K562 (cell line): Measurements from ENCODE around the gene MAP1A. TPM values are rescaled to one million over a fixed set of nuclear protein-coding genes. Genes with fewer than 3 reads are reported as not detected.

Source experiments
- ARID2 ChIP-seq: fragments of 450-650 bp; IDR thresholded peaks from 2 replicates; pipeline ENCODE4 v1.6.1; 2017; ENCODE audit warnings: antibody characterized with exemption, mild to moderate bottlenecking
- ATF1 ChIP-seq, 2 experiments: fragments of 450-650 bp in 1 of 2; IDR thresholded peaks; 2 replicates each; pipeline ENCODE4 v1.6.1; 2016; ENCODE audit warnings: missing compliant biosample characterization in 1 of 2, missing genetic modification characterization in 1 of 2
- BRD9 ChIP-seq: fragments of 450-650 bp; IDR thresholded peaks from 2 replicates; pipeline ENCODE4 v1.6.1; 2018; ENCODE audit warnings: low read depth; ENCODE audit not compliant: partially characterized antibody
- C11orf30 ChIP-seq: fragments of 450-650 bp; IDR thresholded peaks from 2 replicates; pipeline ENCODE4 v1.6.1; 2016; ENCODE audit warnings: low read depth, mild to moderate bottlenecking
- DNMT1 ChIP-seq: fragments of 450-650 bp; IDR thresholded peaks from 2 replicates; pipeline ENCODE4 v1.6.1; 2016; ENCODE audit warnings: antibody characterized with exemption, mild to moderate bottlenecking
- DPF2 ChIP-seq: fragments of 450-650 bp; IDR thresholded peaks from 2 replicates; pipeline ENCODE4 v1.6.1; 2016
- E2F8 ChIP-seq: fragments of 450-650 bp; IDR thresholded peaks from 2 replicates; pipeline ENCODE4 v1.7.1; 2018; ENCODE audit warnings: mild to moderate bottlenecking, low read depth; ENCODE audit not compliant: partially characterized antibody
- EHMT2 ChIP-seq: fragments of 450-650 bp; IDR thresholded peaks from 2 replicates; pipeline ENCODE4 v1.6.1; 2018; ENCODE audit warnings: antibody characterized with exemption
- EP300 ChIP-seq: IDR thresholded peaks from 2 replicates; pipeline ENCODE4 v1.6.1; 2012; ENCODE audit warnings: low read length, improper control_type of control experiment
- HINFP ChIP-seq: fragments of 450-650 bp; conservative IDR thresholded peaks from 2 replicates; pipeline ENCODE4 v1.6.1; 2016; ENCODE audit warnings: missing genetic modification characterization, low read depth, mild to moderate bottlenecking, control low read depth, missing compliant biosample characterization
- JUND ChIP-seq, 2 experiments: IDR thresholded peaks; 2 replicates in 1 of 2; 3 replicates in 1 of 2; pipeline ENCODE4 v1.6.1; 2011; ENCODE audit warnings: borderline replicate concordance in 2 of 2, low read depth in 2 of 2, low read length in 2 of 2, improper control_type of control experiment in 1 of 2, missing biosample characterization in 1 of 2, missing genetic modification characterization in 1 of 2, missing genetic modification reagents in 1 of 2
- MAFK ChIP-seq: IDR thresholded peaks from 2 replicates; pipeline ENCODE4 v1.6.1; 2011; ENCODE audit warnings: low read length, improper control_type of control experiment
- NFYB ChIP-seq: IDR thresholded peaks from 2 replicates; pipeline ENCODE4 v1.6.1; 2011; ENCODE audit warnings: mild to moderate bottlenecking, moderate library complexity; ENCODE audit not compliant: insufficient read length; ENCODE audit errors: extremely low read depth
- NRF1 ChIP-seq, 2 experiments: fragments of 450-650 bp; IDR thresholded peaks in 1 of 2; conservative IDR thresholded peaks in 1 of 2; 2 replicates each; pipeline ENCODE4 v1.6.1; 2014; ENCODE audit warnings: mild to moderate bottlenecking in 2 of 2
- POLR2A ChIP-seq: fragments of 450-650 bp; conservative IDR thresholded peaks from 2 replicates; pipeline ENCODE4 v1.6.1; 2016
- POU5F1 ChIP-seq: fragments of 150-350 bp; IDR thresholded peaks from 2 replicates; pipeline ENCODE4 v1.6.1; 2014; ENCODE audit warnings: borderline replicate concordance, low read length, low read depth, mild to moderate bottlenecking; ENCODE audit not compliant: partially characterized antibody
- RAD51 ChIP-seq: fragments of 450-650 bp; IDR thresholded peaks from 2 replicates; pipeline ENCODE4 v1.7.1; 2016; ENCODE audit warnings: low read depth, mild to moderate bottlenecking, borderline replicate concordance
- SMC3 ChIP-seq: conservative IDR thresholded peaks from 2 replicates; pipeline ENCODE4 v1.6.1; 2011; ENCODE audit warnings: low read depth, low read length, improper control_type of control experiment; ENCODE audit not compliant: insufficient read depth
- TAF9B ChIP-seq: fragments of 450-650 bp; IDR thresholded peaks from 2 replicates; pipeline ENCODE4 v1.6.1; 2018; ENCODE audit warnings: mild to moderate bottlenecking; ENCODE audit not compliant: partially characterized antibody
- ZBTB7A ChIP-seq: IDR thresholded peaks from 2 replicates; pipeline ENCODE4 v1.6.1; 2011; ENCODE audit warnings: low read depth, mild to moderate bottlenecking, low read length, moderate library complexity, borderline replicate concordance; ENCODE audit not compliant: control insufficient read depth
- ZNF277 ChIP-seq: fragments of 250-450 bp; sonication (Bioruptor Pico); IDR thresholded peaks from 2 replicates; pipeline ENCODE4 v1.8.0; 2022; ENCODE audit warnings: inconsistent platforms, mild to moderate bottlenecking, moderate library complexity, borderline replicate concordance
- ZNF717 ChIP-seq: fragments of 250-450 bp; sonication (Bioruptor Pico); IDR thresholded peaks from 2 replicates; pipeline ENCODE4 v1.5.0; 2021
- ZNF778 ChIP-seq: fragments of 450-650 bp; formaldehyde crosslinking; IDR thresholded peaks from 2 replicates; pipeline ENCODE4 v1.4.0; 2020; ENCODE audit warnings: mild to moderate bottlenecking, moderate library complexity
- polyA plus RNA-seq, 8 experiments: library from polyadenylated mRNA; depleted of rRNA in 4 of 8; stranded (reverse) in 5 of 8; unstranded in 3 of 8; fragments of >200 nt; fragmentation: Nextera tagmentation in 2 of 8; fragmentation: Illumina TruSeq in 1 of 8; extraction: Ambion mirVana in 2 of 8; extraction: Trizol in 1 of 8; gene quantifications; 2 replicates each; pipeline versions ENCODE4 v1.2.1 to v1.2.3, GENCODE V29; 2011 to 2014; ENCODE audit warnings: inconsistent platforms in 1 of 8, missing spikeins in 1 of 8
- total RNA-seq, 7 experiments: library from RNA; depleted of rRNA in 6 of 7; stranded (reverse); fragments of >200 nt in 6 of 7; fragmentation: Illumina TruSeq in 2 of 7; extraction: Trizol in 2 of 7; gene quantifications; 2 replicates each; pipeline versions ENCODE4 v1.2.1 to v1.2.3, GENCODE V29; 2011 to 2021; ENCODE audit warnings: low replicate concordance in 1 of 7

Gene MAP1A
- total and polyA plus RNA-seq, 9 of the 15 experiments (the other 6 are each of a cell fraction or from before 2014, with no cell fraction given) = 2.0 to 20.3 (median 7.3) TPM

GRCh38 chr15:43514241-43515057 is 3.0 kb upstream of the MAP1A start (continued):
- TF ChIP-seq ZBTB7A (peak; percentile 40; the same call in 1 of the 2 replicates), ATF1 (CRISPR knock-in tag; IDR thresholded peaks at IDR 0.05) (no peak), ATF1 (tag; IDR thresholded peaks at IDR 0.05) (0 out of 2 replicates have a peak, but pooled peaks have one; percentile 19), E2F8 (peak; percentile 29), NFYB (no peak), NRF1 (conservative IDR thresholded peaks at IDR 0.05 in 1 of 2, IDR thresholded peaks at IDR 0.05 in 1 of 2) (peak; percentile 38 to 45; a peak in 3 of 4 replicates), POU5F1 (no peak), TAF9B (peak; percentile 52), ZNF717 (CRISPR knock-in tag) (no peak), DPF2 (peak; percentile 61; the same call in 1 of the 2 replicates), BRD9 (peak; percentile 44), MAFK (0 out of 2 replicates have a peak, but pooled peaks have one; percentile 1), ARID2 (peak; percentile 9; the same call in 1 of the 2 replicates), DNMT1 (no peak), ZNF778 (no peak), C11orf30 (no peak), POLR2A (no peak), EP300 (peak; percentile 34), JUND (IDR thresholded peaks at IDR 0.05; ENCODE audit: borderline replicate concordance, low read depth, low read length) (peak; percentile 36; the same call in 1 of the 2 replicates), JUND (tag; IDR thresholded peaks at IDR 0.05; ENCODE audit: borderline replicate concordance, low read depth, low read length) (peak; percentile 40; the same call in 2 of the 3 replicates), ZNF277 (CRISPR knock-in tag) (no peak), HINFP (tag) (peak; percentile 98), SMC3 (peak; percentile 18; the same call in 1 of the 2 replicates), EHMT2 (peak; percentile 55; the same call in 1 of the 2 replicates), RAD51 (no peak)
